DOHH2 (cell line): ENCODE results near the gene KIR2DL3.

Experiments used
- H3F3A ChIP-seq: fragments of 200-600 bp; sonication (generic), shearing (Covaris generic); 2 replicates; pipeline ENCODE4 v1.6.0; 2016; ENCODE audit warnings: antibody characterized with exemption, mild to moderate bottlenecking; ENCODE audit not compliant: control insufficient read depth, insufficient read depth
- H3K27ac ChIP-seq: fragments of 200-600 bp; sonication (generic); 2 replicates; pipeline ENCODE4 v1.5.1; 2014; ENCODE audit warnings: low read depth, mild to moderate bottlenecking, low read length, moderate library complexity
- H3K27me3 ChIP-seq: fragments of 200-600 bp; sonication (generic); 2 replicates; pipeline ENCODE4 v1.6.1; 2014; ENCODE audit warnings: mild to moderate bottlenecking, low read length, mixed read lengths; ENCODE audit not compliant: control insufficient read depth
- H3K36me3 ChIP-seq: fragments of 200-600 bp; sonication (generic); 2 replicates; pipeline ENCODE4 v1.6.1; 2014; ENCODE audit warnings: mild to moderate bottlenecking, low read length, moderate library complexity, mixed read lengths; ENCODE audit not compliant: control insufficient read depth
- H3K4me1 ChIP-seq: fragments of 200-600 bp; sonication (generic); 2 replicates; pipeline ENCODE4 v1.6.1; 2014; ENCODE audit warnings: mild to moderate bottlenecking, low read length, mixed read lengths; ENCODE audit not compliant: control insufficient read depth
- H3K4me2 ChIP-seq: fragments of 200-600 bp; sonication (generic); 2 replicates; pipeline ENCODE4 v1.6.0; 2014; ENCODE audit warnings: mild to moderate bottlenecking, low read length, moderate library complexity
- H3K4me3 ChIP-seq: fragments of 200-600 bp; sonication (generic); 2 replicates; pipeline ENCODE4 v1.5.1; 2014; ENCODE audit warnings: mild to moderate bottlenecking, low read length, mixed read lengths
- H3K79me2 ChIP-seq: fragments of 200-600 bp; sonication (generic); 2 replicates; pipeline ENCODE4 v1.6.1; 2014; ENCODE audit warnings: mild to moderate bottlenecking, low read length, mixed read lengths; ENCODE audit not compliant: control insufficient read depth
- H3K9me2 ChIP-seq: fragments of 200-600 bp; sonication (generic); replicated peaks from 2 replicates; pipeline ENCODE4 v1.6.1; 2014; ENCODE audit warnings: mild to moderate bottlenecking, low read length, mixed read lengths; ENCODE audit not compliant: control insufficient read depth
- H3K9me3 ChIP-seq: fragments of 200-600 bp; sonication (generic); 2 replicates; pipeline ENCODE4 v1.6.1; 2014; ENCODE audit warnings: antibody characterized with exemption, low read length, mixed read lengths; ENCODE audit not compliant: control insufficient read depth, insufficient read depth
- H4K20me1 ChIP-seq: fragments of 200-600 bp; sonication (generic); 2 replicates; pipeline ENCODE4 v1.6.0; 2014; ENCODE audit warnings: low read depth, mild to moderate bottlenecking, antibody characterized with exemption, low read length, moderate library complexity; ENCODE audit not compliant: control insufficient read depth, insufficient read depth
- CTCF ChIP-seq: fragments of 200-600 bp; sonication (generic); IDR thresholded peaks from one replicate; pipeline ENCODE4 v1.5.1; 2014; ENCODE audit warnings: antibody characterized with exemption, mild to moderate bottlenecking, low read depth, low read length; ENCODE audit not compliant: poor library complexity, severe bottlenecking
- EZH2phosphoT487 ChIP-seq: fragments of 200-600 bp; sonication (generic); IDR thresholded peaks from 2 replicates; pipeline ENCODE4 v1.6.1; 2017; ENCODE audit warnings: borderline replicate concordance, mild to moderate bottlenecking, antibody characterized with exemption, low read length, moderate library complexity, mixed read lengths

The KIR2DL3 gene

GRCh38 chr19:54724142-54724541 lies 14.2 kb upstream of the KIR2DL3 start, which contains the start of gene KIR3DL3:
TSS of gene KIR3DL3 (plus strand) at chr19:54724442. CDS start at chr19:54724497, 55 bp downstream.
- Histone ChIP-seq H3K4me2 (no peak within 1 kb of the TSS), H3K9me3 (peaks cover 9% of the 10 kb centered on the region), H3K27ac (no peak within 1 kb of the TSS), H3K4me1 (no peaks in the 10 kb centered on the region), H3K9me2 (no peaks in the 10 kb centered on the region), H4K20me1 (no peaks in the 10 kb centered on the region), H3K4me3 (no peak within 1 kb of the TSS), H3K36me3 (no peaks in the 10 kb centered on the region), H3K79me2 (no peaks in the 10 kb centered on the region), H3K27me3 (no peaks in the 10 kb centered on the region; the same call in 1 of the 2 replicates), H3F3A (no peaks in the 10 kb centered on the region)
- TF ChIP-seq EZH2phosphoT487 (no peak), CTCF (no peak)

- Histone ChIP-seq H3K79me2 (no peaks in the 10 kb centered on the region), H3K4me2 (no peak overlapping the region), H3K4me3 (no peak overlapping the region), H4K20me1 (no peaks in the 10 kb centered on the region), H3K36me3 (no peaks in the 10 kb centered on the region), H3K9me3 (peaks cover 9% of the 10 kb centered on the region), H3K9me2 (no peaks in the 10 kb centered on the region), H3F3A (no peaks in the 10 kb centered on the region), H3K27me3 (no peaks in the 10 kb centered on the region; the same call in 1 of the 2 replicates), H3K27ac (no peak overlapping the region), H3K4me1 (no peaks in the 10 kb centered on the region)
- TF ChIP-seq EZH2phosphoT487 (no peak), CTCF (no peak)
Observed at GRCh38 chr19:54724644-54725043, 13.7 kb upstream of the KIR2DL3 start.

- Histone ChIP-seq H3K27ac (no peak overlapping the region), H3K4me3 (no peak overlapping the region), H3F3A (no peaks in the 10 kb centered on the region), H3K4me2 (no peak overlapping the region), H3K9me3 (peaks cover 6% of the 10 kb centered on the region), H3K79me2 (no peaks in the 10 kb centered on the region), H3K36me3 (no peaks in the 10 kb centered on the region), H4K20me1 (no peaks in the 10 kb centered on the region), H3K4me1 (no peaks in the 10 kb centered on the region), H3K9me2 (no peaks in the 10 kb centered on the region), H3K27me3 (no peaks in the 10 kb centered on the region; the same call in 1 of the 2 replicates)
- TF ChIP-seq EZH2phosphoT487: no peak
- TF ChIP-seq CTCF: no peak
Observed at GRCh38 chr19:54725321-54725720, 13.0 kb upstream of the KIR2DL3 start.

DNA sequence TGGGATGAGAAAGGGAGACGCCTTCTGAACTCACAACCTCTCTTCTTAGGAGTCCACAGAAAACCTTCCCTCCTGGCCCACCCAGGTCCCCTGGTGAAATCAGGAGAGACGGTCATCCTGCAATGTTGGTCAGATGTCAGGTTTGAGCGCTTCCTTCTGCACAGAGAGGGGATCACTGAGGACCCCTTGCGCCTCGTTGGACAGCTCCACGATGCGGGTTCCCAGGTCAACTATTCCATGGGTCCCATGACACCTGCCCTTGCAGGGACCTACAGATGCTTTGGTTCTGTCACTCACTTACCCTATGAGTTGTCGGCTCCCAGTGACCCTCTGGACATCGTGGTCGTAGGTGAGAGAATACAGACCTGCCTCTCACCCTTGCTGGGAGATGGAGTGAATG lies 10.8 kb upstream of the KIR2DL3 start:
- no peaks in the 10 kb centered on the region for H3K9me3 ChIP-seq
- no peak for TF ChIP-seq EZH2phosphoT487
- TF ChIP-seq CTCF: no peak
- no peak overlapping the region for H3K27ac ChIP-seq
- H3F3A ChIP-seq: no peaks in the 10 kb centered on the region
- no peak overlapping the region for H3K4me2 ChIP-seq
- no peaks in the 10 kb centered on the region; the same call in 1 of the 2 replicates for H3K27me3 ChIP-seq
- H3K4me3 ChIP-seq: no peak overlapping the region
- peaks cover 4% of the 10 kb centered on the region for H3K4me1 ChIP-seq
- H3K9me2 ChIP-seq: no peaks in the 10 kb centered on the region
- no peaks in the 10 kb centered on the region for H3K36me3 ChIP-seq
- no peaks in the 10 kb centered on the region for H4K20me1 ChIP-seq
- H3K79me2 ChIP-seq: no peaks in the 10 kb centered on the region
